ENCODE data around the gene TRABD2A.

TRABD2A gene

DNA sequence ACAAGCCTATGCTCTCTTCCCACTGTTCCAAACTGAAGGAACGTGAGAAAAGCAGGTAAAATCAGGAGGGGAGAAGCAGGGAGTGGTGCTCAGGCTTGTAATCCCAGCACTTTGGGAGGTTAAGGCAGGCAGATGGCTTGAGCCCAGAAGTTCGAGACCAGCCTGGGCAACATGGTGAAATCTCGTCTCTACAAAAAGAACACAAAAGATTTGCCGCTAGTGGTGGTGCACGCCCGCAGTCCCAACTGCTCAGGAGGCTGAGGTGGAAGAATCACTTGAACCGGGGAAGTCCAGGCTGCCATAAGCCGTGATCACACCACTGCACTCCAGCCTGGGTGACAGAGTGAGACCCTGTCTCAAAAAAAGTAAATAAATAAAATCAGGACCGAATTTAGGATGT is 23.3 kb upstream of the TRABD2A start:
- no peak for DNase-seq

DNA sequence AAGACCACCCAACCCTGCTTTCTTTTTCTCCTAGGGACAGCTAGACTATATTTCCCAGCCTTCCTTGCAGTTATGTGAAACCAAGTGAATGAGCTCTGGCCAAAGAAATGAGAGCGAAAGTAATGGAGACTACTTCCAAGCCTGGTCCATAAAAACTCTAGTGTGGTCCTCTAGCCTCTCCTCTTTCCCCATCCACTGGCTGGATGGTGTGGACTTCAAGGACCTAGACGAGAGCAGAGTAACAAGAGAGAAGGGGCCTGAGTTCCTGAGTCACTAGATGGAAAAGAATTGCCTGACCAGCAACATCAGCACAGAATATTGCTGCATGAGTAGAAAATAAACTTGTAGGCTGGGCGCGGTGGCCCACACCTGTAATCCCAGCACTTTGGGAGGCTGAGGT is 21.6 kb upstream of the TRABD2A start:
- DNase-seq: no peak

DNA sequence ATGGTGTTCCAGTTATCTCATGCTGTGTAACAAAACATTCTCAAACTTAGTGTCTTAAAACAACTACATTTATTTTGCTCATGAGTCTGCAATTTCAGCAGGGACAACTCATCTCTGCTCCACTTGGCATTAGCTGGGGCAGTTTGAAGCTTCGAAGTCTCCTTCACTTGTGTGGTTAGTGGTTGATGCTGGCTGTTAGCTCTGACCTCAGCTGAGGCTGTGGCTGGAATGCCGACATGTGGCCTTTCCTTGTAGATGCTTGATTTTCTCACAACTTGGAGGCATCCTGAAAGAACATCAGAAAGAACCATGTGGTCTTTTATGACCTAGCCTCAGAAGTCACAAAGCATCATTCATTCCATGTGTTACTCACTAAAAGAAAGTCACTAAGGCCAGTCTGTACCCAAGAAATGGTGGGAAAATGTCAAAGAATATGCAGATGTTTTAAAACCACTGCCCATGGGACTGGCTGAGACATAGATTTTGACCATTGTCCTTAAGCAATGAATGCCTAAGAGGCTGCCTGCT is 20.8 kb upstream of the TRABD2A start:
- no peak for DNase-seq

DNA sequence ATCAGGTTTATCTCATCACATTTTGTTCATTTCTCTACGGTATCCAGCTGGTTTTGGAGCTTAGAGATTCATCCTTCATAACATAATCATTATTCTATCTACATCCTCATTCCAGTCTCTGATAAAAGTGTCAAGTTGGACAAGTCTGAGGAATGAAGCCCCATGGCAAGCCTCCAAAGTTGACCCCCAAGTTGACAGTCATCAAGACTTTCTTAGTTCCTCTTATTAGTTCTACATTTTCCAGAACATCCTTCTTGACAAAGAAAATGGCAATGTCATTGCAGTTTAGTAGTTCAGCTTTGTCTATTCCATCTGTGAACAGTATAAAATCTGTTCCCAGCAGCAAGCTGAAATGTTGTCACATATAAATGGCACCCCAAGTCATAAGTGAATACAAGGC is 20.1 kb upstream of the TRABD2A start:
- DNase-seq: no peak

DNA sequence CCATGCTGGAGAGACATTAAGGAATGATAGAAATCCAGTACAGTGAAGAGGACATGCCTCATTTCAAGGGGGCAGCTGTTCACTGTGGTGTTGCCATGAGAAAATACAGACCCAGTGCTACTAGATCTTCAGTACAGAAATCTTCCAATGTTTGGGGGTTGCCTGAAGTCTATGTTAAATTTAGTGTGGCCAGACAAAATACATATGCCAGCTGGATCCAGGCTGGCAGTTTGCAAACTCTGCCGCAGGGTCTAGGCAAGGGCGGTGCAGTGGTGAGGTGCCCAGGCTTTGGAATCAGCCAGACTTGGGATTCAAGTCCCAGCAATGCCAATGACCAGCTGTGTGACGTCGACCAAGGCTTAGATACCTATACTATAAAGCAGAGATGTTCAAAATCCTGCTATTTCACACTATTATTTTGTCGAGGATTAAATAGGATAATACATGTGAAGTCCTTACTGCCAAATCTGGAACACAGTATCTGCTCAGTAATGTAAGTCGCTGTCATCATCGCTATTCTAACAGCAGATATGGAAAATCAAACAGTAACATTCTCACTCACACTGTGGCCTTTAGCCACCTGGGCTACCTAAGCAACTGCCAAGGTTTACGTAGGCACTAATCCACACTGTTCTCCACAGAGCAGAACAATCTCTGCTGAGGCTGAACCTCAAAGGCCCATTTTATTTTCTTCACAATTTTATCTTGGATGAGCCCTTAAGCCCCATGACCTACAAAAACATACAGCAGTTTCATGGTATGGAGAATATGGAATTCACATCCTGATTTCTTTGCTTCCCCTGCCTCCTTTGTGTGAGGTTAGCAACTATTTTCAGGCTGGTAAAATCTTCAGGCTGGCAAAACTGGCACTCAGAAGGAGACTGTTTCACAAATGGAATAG is 18.7 kb upstream of the TRABD2A start:
- no peak for DNase-seq

DNA sequence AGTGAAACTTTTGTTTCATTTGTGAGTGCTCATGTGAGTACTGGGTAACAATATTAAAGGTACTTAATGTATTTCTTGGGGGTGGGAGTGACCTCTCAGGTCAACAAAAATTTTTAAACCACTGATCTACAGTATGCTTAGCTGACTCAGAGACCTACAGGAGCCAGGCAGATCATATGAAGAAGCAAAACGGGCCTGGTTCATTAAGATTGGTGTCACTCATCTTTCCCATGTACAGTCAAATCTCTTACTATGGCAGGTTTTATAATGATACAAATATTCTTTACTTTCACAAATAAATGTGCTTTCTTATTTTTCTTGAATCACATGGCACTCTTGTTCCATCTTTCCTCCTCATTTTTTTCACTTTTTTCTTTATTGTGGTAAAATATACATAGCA is 16.9 kb upstream of the TRABD2A start:
- DNase-seq: no peak

DNA sequence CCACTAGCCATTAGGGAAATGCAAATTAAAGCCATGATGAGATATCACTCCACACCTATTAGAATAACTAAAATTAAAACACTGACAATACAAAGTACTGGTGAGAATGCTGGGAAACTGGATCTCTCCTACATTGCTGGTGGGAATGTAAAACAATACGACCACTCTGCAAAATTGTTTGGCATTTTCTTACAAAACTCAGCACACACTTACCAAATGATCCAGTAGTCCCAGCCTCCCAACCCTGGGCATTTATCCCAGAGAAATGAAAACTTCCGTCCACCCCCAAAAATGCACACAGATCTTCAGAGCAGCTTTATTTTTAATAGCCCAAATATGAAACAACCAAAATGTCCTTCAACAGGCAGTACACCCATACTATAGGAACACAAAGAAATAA is 15.7 kb upstream of the TRABD2A start:
- DNase-seq: no peak

DNA sequence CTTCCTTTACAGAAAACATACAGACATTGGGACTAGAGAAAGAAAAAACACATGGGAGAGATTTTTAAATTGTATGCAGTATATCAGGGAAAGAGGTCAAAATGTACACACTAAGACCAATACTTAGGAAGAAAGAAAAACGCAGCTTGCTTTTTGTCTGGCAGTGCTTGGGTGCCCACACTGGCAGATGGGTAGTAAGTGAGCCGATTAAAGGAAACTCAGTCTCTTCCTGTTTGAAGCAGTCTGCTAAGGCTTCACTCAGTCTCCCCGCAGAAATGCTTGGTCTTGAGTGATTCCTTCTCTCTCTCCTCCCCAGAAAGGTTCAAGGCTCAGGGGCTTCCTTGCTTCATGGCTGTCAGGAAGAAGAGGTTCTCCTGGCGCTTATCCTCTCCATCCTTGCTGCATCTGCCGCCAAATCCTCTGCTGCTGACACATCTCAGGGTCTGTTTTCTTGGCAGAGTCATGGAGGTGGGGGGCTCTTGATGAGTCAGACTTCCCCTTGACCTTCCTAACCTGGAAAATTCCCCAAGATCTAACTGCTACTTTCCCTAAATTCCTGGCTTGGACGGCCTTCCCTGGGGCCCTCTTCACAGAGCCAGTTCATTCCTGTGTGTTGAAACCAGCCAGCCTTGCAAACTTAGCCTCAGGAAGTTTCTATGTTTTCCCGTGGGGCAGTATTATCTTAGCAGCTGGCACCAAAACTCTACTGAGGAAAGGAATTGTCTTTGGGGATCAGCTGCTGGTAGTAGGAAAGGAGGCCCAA is 14.1 kb upstream of the TRABD2A start:
- no peak for DNase-seq

DNA sequence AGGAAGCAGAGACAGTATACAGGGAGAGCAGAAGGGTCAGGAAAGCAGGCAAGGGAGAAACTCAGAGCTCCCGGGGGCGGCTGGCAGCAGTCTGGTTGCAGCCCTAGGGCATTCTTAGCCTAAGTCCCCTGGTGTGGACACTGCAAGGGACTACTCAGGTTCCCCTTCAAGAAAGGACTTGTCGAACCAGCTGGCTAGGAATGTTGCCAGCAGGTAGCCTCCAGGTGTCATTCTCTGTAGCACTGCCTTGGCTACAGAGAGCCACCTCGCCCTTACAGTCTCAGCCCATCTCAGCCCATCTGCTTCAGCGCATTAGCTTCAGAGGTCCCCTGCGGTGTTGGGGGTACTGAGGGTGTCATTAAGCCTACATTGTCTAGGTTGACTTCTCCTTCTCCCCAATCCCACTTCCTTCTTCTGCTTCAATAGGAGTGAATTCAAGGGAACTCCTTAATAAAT is 13.3 kb upstream of the TRABD2A start:
- DNase-seq: no peak

DNA sequence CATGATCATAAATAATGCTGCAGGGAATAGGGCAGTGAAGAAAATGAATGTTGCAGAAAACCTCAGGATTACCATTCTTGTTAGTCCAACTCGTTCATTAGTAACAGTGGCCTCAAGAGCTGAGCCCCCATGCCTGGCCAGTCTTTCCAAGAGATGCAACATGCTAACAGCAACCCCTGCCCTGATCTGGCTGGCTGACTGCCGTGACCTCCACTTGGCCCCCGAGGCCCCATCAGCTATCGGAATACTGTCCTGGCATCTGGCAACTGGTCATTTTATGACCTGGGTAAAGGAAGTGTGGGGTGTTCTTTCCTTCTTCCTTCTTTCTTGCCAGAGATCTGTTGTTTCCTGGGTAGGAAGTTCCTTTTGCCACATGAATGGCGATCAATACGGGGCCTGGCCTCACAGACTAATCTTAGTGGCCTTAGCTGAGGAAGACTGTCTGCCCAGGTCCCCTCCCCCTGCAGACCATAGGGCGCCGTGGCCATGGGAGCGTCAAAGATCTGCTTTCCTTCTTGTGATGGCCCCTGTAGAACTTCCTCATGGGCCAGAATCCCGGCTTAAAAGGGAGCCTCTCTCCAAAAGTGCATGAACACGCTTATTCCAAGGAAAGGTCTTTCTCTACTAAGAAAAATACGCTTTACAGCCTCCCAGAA is 10.6 kb upstream of the TRABD2A start:
- DNase-seq: no peak

DNA sequence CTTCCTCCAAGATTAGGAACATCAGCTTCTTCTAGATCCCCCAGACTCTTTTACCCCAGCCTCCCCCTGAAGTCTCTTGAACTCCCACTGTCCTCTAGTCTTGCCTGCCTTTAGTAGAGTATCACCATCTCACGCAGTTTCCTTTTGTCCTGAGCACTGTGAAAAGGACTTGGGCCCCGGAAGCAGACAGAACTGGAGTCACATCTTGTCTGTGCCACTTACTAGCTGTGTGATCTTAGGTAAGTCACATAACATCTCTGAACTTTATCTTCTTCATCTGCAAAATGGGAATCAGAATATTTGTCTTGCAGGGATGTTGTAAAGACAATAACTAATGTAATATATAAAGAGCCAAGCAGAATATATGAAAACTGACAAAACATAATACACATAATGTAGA is 8.4 kb upstream of the TRABD2A start:
- no peak for DNase-seq

DNA sequence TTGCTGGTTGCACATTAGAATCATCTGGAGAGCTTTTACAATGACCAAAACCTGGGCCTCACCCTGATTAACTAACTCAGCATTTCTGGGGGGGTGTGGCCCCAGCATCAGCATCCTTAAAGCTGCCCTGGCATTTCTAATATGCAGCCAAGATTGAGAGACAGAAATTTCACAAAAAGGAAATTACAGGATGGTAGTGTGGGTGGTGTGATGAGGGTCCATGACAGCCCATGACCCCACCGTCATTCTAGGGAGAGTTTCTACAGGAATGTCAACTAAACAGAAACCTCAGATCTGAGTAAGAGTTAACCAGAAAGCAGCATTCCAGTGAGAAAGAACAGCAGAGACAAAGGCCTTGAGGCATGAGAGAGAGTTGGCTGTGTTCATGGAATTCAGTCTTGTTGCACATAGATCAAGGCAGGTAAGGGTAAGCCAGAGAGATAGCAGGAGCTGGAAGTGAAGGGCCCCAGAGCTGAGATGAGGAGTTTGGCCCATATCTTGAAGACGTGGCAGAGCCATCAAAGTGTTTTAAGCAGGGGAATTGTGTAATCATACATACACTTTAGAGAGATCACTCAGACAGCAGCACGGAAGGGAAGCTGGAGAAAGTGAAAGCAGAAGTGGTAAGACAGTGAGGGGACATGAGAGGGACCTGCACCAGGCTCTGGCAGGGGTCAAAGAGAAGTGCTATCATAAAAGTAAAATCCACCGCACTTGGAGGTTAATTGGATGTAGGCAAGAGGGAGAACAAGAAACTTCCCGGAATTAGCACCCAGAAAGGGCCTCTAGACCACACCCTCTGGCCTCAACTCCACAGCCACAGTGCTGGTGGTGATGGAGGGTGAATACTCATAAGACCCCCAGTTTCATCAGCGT is 7.8 kb upstream of the TRABD2A start:
- DNase-seq: peak; percentile 74 to 76

DNA sequence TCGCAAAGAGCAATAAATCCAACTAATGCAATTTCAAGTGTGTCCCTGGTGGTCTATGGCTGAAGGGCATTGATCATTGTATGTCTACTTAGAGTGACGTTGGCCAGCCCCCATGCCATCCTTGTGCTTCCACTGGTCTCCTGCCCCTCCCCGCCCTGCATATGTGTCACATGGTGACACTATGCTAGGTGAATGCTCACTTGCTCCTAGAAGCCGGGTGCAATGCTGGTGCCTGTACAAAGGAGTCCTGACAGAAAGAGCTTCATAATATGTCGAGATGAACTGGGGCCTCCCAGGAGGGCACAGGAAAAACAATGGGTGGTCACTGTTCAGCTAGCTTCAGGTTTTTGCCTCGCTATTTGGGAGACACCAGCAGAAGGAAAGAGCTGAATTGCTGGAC is 5.9 kb upstream of the TRABD2A start:
- no peak for DNase-seq

DNA sequence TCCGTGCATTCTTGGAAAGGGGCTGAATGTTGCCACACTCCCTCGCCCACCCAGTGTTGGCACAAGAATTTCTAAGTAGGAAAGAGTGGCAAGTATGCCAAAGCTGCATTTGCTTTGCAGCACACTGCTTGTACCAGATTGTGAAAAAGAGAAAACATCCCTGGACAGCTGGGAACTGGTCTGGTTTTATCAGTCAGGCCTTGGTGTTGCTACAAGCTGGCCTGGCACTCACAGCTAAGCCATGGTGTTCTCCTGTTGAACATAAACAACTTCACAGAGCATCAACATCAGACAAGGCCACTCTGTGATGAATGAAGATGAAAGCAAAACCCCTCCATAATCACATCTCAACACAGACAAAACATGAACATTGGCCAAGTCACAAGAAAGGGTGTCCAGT is 4.2 kb upstream of the TRABD2A start:
- no peak for DNase-seq

DNA sequence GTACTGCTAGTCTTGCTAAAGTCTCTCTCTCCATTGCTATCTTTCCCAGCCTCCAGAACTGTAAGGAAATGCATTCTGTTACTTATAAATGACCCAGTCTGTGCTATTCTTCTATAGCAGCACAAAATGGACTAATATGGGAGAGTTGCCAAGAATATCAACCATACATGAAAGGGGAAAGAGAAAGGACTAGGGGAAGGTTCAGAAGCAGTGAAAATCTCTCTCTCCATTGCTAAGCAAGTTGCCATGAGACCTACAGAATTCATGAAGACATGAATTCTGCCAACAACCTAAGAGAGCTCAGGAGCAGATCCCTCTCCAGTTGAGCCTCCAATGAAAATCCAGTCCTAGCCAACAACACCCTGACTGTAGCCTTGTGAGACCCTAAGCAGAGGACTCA is 3.6 kb upstream of the TRABD2A start:
- no peak for DNase-seq

DNA sequence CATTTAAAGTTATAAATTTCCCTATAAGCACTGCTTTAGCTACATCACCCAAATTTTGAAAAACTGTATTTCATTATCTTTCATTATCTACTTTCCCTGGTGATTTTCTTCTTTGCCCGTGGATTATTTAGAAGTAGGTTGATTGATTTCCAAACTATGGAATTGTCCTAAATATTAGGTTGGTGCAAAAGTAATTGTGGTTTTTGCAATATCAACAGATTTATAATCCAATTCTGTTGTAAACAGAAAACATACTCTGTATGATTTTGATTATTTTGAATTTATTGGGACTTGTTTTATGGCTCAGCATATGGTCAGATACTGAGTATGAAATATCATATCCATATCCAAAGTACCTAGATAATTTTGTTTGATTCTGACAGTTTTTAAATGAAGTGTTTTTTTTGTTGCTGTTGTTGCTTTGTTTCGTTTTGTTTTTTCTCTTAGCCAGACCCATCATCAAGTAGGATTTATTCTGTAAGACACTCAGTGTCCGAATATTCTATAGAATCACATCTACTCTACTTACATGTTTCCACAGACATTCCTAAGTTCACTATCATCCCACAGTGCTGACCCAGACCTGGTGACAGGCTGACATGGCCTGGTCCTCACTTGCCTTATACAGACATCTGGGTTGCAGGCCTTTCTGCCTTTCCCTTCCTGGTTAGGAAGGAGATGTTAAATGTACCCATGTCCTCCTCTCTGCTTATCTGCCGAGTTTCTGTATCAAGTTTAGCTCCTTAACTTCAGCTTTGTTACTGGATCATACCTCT is 2.1 kb upstream of the TRABD2A start:
- DNase-seq: no peak

DNA sequence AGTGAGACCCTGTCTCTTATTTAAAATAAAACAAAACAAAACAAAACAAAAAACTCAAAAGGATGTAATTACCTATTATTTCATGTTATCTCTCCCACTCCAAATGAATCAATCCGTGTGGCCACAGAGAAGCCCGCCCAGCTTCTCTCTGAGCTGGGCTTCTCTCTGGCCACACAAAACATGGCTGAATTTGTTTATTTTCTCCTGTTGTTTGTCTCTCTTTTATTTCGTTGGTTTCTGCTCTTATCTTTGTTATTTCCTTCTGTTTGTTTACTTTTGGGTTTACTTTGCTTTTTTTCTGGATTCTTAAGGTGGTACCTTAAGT is 1.5 kb upstream of the TRABD2A start:
- DNase-seq: no peak

DNA sequence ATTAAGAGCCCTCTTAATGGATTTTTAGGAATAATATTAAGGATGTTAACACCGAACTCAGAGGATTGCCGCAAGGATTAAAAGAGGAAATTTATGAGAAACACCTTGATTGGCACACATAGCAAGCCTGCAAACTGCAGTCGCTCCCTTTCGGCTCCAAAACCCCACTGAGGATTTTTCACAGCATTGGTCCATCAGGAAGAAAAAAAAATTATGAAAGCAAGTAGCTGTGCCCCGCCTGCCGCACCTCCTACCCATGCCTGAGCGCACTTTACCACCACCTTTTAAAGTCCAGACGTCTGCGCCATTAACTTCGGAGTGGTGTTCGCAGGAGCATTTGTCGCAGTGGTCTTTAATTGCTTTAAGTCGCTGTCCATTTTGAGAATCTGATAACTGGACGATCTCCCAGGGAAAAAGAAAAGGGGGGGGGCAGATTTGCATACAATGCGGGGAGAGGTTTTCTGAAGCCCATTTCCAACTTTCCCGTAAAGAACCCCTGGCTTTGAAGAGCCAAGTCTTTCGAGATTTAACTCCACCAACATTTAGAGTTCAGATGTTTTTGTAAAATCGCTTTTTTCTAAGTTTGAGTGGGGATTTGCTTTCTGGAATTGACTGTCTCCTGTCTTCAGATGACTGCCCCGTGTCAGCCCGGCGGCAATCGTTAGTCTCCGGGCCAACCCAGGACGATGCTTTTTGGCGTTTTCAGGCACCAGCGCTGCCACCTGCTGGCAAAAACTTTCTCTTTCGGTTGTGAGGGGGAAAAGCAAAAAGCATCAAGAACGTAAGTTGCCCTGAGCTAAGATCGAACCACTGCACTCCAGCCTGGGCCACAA is 913 bp upstream of the TRABD2A start:
- peak; percentile 85 to 88 for DNase-seq

DNA sequence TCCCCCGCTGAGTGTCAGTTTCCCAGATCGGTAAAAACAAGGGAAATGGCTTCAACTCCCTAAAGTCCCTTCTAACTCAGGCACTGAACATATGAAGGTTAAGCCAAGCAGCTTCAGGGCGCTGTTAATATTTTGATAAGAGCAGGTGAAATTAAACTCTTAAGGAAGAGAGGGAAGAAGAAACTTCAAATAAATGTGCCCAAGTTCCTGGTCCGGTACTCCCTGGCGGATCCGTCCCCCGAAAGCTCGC is 564 bp downstream of the TRABD2A start:
- no peak for DNase-seq

DNA sequence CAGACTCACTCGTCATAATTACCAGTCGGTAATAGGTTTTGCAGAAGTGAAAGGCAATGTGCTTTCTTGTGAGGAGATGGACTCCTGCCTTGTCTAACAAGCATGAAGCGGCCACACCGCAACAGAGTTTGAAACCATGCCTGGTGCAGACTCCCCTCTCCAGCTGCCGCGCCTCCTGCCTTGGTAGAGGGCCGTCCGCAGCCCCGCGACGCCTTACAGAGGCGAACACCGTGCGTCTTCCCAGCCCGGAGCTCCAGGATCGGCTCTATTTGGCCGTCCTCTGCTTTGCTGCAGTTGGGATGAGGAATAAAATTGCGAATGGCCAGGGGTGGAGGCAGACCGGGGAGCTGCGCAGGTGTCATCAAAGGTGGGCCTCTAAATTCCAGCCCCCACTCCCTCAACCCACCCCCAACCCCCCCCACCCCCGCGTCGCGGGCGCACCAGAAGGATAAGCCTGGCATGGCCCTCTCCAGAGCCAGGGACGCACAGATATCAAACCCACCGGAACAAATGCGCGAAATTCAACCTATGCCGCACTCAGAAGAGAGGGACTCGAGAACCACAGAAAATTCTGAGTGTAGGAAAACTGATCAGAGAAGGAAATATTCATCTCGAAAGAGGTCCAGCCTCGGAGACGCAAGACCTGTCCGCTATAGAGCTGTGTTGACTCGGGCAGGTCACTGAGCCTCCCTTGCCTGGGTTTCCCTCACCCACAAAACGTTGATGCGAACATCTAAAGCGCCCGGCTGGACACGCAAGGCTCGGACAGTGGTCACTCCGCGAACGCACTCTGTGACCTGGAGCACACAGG is 1.1 kb downstream of the TRABD2A start:
- DNase-seq: peak in 1 of 2 donors; percentile 38
